ENCODE measurements around the gene SLIT1. TPM values are rescaled to one million over a fixed set of nuclear protein-coding genes. Genes with fewer than 3 reads are reported as not detected.

The SLIT1 gene
- total and polyA plus RNA-seq, 3 donors from 2014 or later, result 1.9 to 4.6 (median 2.5) TPM

DNA sequence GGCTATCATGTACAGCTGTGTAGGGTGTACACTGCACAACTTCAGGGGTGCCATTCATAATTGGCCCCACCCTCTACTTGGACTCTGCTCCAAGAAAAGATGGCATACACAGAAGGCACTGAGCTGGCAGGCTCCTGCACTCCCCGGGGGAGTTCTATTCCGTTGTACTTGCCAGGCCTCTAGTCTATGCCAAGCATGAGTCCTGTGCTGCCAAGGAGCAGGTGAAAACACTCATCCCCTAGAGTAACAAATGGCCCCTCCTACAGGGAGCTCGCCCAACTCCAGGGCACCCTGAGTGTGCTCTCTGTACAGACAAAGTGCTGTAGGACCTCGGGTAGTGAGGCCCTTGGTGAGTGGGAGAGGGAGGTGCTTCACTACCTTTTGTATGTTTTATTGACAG lies 127.2 kb downstream of the SLIT1 start:
- no peaks in the 10 kb centered on the region for H3K27me3 ChIP-seq
- no peaks in the 10 kb centered on the region for H3K36me3 ChIP-seq (ENCODE audit: low read depth, missing control alignments)
- DNase-seq, result no peak
- no peaks in the 10 kb centered on the region for H3K9me3 ChIP-seq
- intact Hi-C loops (cut with DNase I; ENCODE audit: low total_unique reads), result no loop called here
- no peaks in the 10 kb centered on the region for H3K4me1 ChIP-seq
- no peak overlapping the region for H3K27ac ChIP-seq
- TF ChIP-seq, protein P1, sequence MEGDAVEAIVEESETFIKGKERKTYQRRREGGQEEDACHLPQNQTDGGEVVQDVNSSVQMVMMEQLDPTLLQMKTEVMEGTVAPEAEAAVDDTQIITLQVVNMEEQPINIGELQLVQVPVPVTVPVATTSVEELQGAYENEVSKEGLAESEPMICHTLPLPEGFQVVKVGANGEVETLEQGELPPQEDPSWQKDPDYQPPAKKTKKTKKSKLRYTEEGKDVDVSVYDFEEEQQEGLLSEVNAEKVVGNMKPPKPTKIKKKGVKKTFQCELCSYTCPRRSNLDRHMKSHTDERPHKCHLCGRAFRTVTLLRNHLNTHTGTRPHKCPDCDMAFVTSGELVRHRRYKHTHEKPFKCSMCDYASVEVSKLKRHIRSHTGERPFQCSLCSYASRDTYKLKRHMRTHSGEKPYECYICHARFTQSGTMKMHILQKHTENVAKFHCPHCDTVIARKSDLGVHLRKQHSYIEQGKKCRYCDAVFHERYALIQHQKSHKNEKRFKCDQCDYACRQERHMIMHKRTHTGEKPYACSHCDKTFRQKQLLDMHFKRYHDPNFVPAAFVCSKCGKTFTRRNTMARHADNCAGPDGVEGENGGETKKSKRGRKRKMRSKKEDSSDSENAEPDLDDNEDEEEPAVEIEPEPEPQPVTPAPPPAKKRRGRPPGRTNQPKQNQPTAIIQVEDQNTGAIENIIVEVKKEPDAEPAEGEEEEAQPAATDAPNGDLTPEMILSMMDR (IDR thresholded peaks at IDR 0.05), result no peak
- TF ChIP-seq POLR2A (IDR thresholded peaks at IDR 0.05), result no peak
- 59 to 100% methylated on average over 1 to 4 of the region's 4 CpGs for WGBS, 2 donors
- no peak overlapping the region for H3K4me3 ChIP-seq

DNA sequence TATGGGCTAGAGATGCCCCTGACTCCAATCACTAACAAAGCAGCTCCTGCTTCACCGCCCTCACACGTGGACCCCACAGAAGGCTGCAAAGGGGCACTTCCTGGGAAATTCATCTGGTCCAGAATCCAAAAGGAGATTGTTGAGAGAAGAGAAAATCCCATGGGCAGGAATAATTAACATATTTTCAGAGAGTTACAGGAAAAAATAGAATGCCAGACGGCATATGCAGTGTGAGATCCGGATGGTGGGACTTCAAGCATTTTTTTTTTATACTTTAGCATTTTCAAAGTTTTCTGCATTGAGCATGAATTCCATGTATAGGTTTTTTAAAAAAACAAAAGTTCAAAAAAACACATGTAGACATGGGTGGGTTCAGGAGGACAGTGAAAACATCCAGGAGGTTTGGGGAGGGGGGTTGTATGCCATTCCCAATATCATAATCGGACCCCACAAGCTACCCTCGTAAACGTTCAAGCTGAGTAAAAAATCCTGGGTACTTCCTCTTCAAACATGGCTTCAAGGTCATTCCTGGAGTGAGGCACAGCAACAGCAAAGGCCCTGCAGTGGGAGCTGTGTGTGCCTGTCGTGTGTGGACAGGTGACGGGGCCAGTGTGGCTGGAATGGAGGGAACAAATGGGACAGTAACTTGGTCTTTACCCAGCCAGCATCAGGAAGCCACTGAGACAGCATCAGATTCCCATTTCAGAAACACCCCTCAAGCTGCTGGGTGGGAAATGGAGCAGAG lies 128.1 kb downstream of the SLIT1 start:
- intact Hi-C loops (cut with DNase I; ENCODE audit: low total_unique reads), result no loop called here
- TF ChIP-seq POLR2A (IDR thresholded peaks at IDR 0.05), result no peak
- TF ChIP-seq, protein P1 (IDR thresholded peaks at IDR 0.05), result no peak
- DNase-seq, result no peak
- no peaks in the 10 kb centered on the region for H3K27me3 ChIP-seq
- no peak overlapping the region for H3K27ac ChIP-seq
- no peaks in the 10 kb centered on the region for H3K9me3 ChIP-seq
- H3K4me3 ChIP-seq, result no peak overlapping the region
- WGBS, 2 donors, result 72 to 73% methylated on average over 8 to 9 of the region's 9 CpGs
- no peaks in the 10 kb centered on the region for H3K36me3 ChIP-seq (ENCODE audit: low read depth, missing control alignments)
- no peaks in the 10 kb centered on the region for H3K4me1 ChIP-seq

DNA sequence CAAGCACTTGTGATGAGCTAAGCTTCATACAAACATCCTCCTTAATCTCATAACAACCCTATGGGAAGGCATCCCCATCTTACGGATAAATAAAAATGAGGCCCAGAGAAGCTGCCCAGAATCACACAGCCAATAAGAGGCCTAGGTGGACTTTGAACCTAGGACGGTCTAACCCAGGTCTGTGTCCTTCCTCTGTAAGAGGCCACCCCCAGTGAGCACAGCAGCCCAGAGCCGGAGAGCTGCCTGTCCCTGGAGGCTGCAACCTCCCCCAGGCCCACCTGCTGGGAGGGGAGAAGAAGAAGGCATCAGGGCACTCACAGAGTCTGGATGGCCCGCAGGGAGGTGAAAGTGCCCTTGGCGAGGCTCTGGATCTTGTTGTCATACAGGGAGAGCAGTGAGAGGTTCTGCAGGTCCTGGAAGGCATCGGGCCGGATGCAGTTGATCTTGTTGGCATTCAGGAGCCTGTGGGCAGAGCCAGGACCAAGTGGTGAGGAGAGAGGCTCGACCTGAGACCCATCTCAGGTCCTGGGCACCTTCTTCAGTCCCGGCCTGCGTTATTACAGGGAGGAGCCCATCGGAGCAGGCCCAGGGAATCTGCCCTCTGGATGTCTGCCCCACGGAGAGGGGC lies 129.6 kb downstream of the SLIT1 start:
- no peak overlapping the region for H3K4me3 ChIP-seq
- no peaks in the 10 kb centered on the region for H3K9me3 ChIP-seq
- no peaks in the 10 kb centered on the region for H3K4me1 ChIP-seq
- TF ChIP-seq, protein P1 (IDR thresholded peaks at IDR 0.05), result no peak
- TF ChIP-seq POLR2A (IDR thresholded peaks at IDR 0.05), result no peak
- 90 to 91% methylated on average over 6 to 12 of the region's 12 CpGs for WGBS, 2 donors
- intact Hi-C loops (cut with DNase I; ENCODE audit: low total_unique reads), result no loop called here
- DNase-seq, result no peak
- H3K27me3 ChIP-seq, result no peaks in the 10 kb centered on the region
- H3K36me3 ChIP-seq (ENCODE audit: low read depth, missing control alignments), result no peaks in the 10 kb centered on the region
- no peak overlapping the region for H3K27ac ChIP-seq

DNA sequence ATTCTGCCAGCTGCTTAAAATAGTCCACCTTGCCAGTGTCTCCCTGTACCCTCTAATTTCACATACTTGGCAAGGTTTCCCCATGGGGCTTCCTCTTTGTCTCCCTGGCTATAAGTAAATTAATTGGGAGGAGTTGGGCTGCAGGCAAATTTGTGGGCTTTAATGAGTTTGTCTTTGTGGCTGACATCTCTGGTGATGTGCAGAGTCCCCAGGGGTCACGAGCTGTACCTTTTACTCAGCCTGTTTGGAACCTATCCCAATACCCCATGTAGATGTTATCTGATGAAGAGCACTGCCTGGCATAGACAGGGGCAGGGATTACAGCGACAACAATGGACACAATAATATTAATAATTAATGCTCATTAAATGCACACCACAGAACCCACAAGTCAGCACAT lies 132.5 kb downstream of the SLIT1 start:
- DNase-seq, result no peak
- 63 to 77% methylated on average over 2 of the region's 2 CpGs for WGBS, 2 donors

More for the DNA sequence above, 132.5 kb downstream of the SLIT1 start:
- Histone ChIP-seq H3K27me3 (no peaks in the 10 kb centered on the region), H3K36me3 (ENCODE audit: low read depth, missing control alignments) (no peaks in the 10 kb centered on the region), H3K9me3 (no peaks in the 10 kb centered on the region), H3K4me3 (no peak overlapping the region), H3K4me1 (no peaks in the 10 kb centered on the region), H3K27ac (no peak overlapping the region)
- intact Hi-C loops (cut with DNase I; ENCODE audit: low total_unique reads), result no loop called here
- TF ChIP-seq POLR2A (IDR thresholded peaks at IDR 0.05), result no peak
- TF ChIP-seq, protein P1 (IDR thresholded peaks at IDR 0.05), result no peak

Measured in testis (tissue), 3 donors.